Limb (tissue), 2 donors: ENCODE results near the gene RPH3AL.
"Not testable (repeated sequence)": the region's sequence is repeated elsewhere in the genome, so short reads cannot be mapped to it uniquely, and the experiment has no call there.

Experiments used
- DNase-seq, 2 donors: peaks; one replicate each; pipeline ENCODE4 v3.0.0-alpha.2; 2016; ENCODE audit errors: extremely low spot score in 2 of 2

Gene RPH3AL

DNA sequence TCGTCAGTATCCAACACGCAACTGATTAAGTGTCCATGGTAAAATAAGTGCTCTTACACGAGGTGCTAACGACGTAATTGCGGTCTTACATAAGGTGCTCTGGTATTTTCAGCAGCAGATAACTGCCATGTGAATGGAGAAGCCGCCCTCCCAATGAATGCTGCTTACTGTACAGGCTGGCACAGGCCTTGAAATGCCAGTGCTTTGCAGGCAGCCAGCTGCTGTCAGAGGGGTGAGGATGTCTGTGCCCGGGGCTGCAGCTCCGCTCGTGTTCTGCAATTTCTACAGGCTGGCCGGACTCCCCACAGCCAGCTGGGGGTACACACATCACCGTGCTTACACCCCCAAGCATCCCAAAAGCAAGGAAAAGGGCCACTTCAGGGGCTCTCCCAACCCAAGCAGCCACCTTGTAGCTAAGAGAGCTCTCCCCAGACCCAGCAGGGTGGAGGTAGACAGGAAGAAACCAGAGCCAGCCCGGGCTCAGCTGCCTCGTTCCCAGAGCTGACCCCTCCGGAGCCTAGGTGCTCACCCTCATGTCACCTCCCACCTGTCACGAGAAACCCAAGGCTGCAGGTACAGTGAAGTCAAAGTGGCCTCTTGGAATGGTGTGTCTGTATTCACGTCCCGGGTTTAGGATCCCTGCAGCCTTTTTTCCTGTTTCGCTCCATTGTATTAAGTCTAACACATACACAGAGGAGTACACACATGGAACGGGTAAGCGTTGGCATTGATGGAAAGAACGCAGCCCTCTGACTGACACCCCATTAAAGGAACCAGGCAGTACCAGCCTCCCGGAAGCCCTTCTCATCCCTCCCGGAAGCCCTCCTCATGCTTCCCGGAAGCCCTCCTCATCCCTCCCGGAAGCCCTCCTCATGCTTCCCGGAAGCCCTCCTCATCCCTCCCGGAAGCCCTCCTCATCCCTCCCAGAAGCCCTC is 27.2 kb upstream of the RPH3AL start:
- DNase-seq: no peak

DNA sequence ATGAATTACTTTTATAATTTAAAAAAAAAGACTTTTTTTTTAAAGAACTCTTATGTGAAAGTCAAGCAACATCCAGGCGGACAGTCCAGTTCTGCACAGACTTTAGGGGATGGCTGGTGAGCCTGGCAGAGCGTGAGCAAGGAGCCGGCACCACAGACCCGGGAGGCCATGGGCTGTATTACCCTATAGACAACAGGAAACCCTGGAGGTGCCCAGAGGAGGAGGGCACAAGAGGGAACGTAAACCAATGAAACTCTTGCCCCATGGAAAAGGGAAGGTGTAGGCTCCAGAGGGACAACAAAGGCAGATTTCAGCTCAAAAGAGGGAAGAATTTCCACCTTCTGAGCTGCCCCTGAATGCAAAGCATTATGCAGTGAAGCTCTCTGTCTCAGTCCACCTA is 25.5 kb upstream of the RPH3AL start:
- DNase-seq: no peak

DNA sequence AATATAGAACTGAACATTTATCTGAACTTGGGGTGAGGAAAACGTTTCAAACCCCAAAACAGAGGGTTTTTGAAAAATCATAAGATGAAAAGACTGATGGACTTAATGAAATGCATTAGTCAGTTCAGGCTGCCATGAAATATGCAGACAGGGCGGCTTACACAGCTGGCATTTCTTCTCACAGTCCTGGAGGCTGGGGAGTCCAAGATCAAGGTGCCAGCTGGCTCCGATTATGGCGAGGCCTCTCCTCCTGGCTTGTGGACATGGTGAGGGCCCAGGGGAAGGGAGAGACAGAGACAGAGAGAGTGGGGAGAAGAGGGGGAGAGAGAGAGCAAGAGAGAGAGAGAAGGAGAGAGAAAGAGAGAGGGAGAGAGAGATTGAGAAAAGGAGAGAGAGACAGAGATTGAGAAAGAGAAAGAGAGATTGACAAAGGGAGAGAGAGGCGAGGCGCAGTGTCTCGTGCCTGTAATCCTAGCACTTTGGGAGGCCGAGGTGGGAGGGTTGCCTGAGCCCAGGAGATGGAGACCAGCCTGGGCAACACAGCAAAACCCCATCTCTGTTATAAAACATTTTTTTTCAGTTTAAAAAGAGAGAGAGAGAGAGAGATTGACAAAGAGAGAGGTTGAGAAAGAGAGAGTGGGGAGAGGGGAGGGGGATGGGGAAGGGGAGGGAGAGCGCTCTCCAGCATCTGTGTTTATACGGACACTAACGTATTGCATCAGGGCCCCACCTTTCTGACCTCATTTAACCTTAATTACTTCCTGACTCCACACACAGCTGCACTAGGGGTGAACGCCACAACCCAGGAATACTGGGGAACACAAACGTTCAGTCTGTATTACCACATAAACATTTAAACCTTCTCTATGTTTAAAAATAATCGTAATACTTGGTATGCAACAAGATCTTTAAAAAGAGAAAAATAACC is 24.6 kb upstream of the RPH3AL start:
- no peak for DNase-seq

DNA sequence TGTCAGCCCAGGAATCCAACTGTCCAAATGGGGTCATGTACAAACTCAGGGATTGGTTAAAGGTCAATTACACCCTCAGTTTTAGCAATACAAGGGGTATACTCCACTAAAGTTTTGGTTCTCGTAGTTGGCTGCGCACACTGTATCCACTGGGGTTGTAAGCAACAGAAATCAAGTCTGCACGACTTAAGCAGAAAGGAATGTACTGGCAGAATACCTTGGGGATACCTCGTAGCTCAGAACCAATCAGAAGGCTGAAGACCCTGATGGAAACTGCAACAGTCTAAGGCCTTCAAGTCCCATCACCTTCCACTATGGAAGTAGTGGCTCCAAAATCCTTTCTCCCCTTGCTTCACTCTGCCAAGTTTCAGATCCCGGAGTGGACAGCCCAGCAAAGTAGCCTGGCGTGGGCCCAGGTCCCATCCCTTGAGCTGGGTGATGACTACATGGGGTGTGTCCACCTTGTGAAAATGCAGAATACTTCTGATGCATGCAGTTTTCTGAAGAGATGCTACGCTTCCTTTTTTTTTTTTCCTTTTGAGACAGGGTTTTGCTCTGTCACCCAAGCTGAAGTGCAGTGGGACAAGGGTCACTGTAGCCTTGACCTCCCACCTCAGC is 21.1 kb upstream of the RPH3AL start:
- no peak for DNase-seq

DNA sequence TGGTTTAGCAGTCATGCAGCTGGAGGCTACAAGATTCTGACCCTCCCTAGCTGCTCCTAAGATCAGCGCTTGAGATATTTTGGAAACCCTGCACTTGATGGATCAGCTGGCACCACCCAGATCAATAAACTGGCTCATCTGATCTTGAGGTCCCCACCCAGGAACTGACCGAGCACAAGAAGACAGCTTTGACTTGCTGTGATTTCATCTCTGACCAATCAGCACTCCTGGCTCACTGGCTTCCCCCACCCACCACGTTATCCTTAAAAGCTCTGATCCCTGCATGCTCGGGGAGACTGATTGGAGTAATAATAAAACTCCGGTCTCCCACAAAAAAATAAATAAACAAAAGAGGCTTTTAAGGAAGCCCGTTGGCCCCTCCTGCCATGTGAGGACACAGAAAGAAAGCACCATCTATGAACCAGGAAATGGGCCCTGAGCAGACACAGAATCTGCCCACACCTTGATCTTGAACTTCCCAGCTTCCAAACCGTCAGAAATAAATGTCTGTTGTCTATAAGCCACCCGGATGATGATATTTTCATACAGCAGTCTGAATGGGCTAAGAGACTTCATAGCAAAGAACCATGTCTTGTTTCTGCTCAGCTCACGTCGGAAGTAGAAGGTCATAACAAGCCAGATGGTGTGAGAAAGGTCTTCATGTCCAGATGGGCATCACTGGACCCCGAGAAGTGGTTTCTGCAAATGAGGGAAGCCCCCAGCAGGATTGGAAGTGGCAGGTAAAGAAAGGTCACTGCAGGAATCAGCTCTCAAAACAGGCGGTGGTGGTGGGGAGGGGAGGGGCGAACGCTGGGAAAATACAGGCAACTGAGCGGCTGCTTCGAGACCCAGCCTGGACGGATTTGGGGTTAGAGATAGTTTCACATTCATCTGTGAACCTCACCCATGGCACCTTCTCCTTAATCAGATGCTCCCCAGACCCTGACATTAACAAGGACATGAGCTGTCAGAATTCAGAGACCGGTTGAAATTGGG is 19.8 kb upstream of the RPH3AL start:
- no peak for DNase-seq

DNA sequence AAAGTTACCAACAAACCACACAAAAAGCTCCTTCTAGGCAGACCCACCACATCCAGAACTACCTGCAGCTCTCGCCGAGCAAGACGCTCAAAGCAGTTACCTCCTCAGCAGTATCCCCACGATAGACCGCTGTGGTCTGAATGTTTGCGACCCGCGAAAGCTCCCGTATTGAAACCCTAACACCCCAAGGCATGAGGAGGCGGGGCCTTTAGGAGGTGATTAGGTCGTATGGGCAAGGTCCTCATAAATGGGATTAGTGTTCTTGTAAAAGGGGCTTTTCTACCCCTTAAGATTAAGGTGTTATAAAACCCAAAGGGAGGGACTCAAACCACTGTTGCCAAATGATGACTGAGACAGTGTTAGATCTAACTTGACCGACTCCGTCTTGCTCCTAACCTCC is 19.0 kb upstream of the RPH3AL start:
- no peak for DNase-seq

DNA sequence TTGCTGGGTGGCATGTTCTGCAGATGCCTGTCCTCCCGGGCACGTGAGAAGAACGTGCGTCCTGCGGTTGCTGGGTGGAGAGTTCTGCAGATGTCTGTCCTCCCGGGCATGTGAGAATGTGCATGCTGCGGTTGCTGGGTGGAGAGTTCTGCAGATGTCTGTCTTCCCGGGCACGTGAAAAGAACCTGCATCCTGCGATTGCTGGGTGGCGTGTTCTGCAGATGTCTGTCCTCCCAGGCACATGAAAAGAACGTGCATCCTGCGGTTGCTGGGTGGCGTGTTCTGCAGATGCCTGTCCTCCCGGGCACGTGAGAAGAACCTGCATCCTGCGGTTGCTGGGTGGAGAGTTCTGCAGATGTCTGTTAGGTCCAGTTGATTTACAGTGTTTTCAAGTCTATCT is 15.0 kb upstream of the RPH3AL start:
- not testable (repeated sequence) for DNase-seq

DNA sequence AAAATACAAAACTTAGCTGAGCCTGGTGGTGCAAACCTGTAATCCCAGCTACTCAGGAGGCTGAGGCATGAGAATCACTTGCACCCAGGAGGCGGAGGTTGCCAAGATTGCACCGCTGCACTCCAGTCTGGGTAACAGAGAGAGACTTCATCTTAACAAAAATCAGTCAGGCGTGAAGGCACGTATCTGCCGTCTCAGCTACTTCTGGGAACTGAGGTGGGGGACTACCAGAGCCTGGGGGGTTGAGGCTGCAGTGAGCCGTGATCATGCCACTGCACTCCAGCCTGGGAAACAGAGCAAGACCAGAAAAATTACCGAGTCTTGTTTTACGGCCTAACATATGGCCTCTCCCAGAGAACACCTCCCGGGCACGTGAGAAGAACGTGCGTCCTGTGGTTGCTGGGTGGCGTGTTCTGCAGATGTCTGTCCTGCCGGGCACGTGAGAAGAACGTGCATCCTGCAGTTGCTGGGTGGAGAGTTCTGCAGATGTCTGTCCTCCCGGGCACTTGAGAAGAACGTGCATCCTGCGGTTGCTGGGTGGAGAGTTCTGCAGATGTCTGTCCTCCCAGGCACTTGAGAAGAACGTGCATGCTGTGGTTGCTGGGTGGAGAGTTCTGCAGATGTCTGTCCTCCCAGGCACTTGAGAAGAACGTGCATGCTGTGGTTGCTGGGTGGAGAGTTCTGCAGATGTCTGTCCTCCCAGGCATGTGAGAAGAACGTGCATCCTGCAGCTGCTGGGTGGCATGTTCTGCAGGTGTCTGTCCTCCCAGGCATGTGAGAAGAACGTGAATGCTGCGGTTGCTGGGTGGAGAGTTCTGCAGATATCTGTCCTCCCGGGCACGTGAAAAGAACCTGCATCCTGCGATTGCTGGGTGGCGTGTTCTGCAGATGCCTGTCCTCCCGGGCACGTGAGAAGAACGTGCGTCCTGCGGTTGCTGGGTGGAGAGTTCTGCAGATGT is 14.3 kb upstream of the RPH3AL start:
- DNase-seq: not testable (repeated sequence)

DNA sequence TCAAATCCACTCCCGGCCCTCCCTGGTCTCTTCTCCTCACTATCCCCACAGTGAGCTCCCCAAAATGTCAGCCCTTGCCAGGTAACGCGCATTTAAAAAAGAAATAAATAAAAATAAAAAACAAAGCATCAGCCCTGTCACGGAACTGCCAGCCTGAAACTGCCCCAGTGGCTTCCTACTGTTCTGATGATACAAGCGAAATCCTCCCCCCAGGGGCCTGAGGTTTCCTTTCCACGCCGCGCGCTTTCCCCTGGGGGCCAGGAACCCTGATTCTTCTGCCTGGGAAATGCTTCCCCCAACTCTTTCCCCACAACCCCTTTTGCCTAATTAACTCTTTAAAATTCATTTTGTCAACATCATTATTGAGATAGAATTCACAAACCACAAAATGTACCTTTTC is 12.2 kb upstream of the RPH3AL start:
- DNase-seq: no peak

DNA sequence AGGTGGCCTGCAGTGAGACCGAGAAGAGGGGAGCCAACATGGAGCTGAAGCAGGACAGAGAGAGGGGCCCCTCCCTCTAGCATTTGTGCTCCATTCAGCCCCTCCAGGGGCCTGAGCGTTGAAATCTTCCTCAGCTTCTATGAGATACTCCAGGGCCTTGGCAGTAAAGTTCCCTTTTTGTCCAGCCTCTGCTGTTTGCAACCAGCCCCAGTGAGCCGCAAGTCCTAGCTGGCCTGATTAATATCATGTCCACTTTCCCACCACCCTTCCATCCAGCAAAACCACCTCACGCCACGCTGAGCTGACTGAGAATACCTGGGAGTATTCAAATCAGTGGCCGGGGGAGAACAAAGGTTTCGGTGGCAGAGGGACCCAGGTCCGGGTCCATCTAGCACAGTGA is 11.7 kb upstream of the RPH3AL start:
- DNase-seq: no peak

DNA sequence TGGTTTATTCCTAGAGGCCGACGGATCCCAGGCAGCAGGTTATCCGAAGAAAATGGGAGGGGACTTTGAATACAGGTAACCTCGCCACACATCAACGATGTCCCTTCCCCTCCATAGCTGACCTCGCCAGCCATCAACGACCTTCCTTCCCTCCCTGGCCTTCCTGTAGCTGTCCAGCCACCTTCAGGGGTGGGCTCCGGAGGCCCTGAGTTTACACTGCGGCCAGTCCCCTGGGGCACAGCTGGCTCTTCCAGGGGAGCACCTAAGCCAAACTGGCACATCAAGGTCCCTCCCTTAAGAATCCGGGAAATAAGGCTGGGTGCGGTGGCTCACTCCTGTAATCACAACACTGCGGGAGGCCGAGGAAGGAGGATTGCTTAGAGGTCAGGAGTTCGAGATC is 10.1 kb upstream of the RPH3AL start:
- DNase-seq: no peak

DNA sequence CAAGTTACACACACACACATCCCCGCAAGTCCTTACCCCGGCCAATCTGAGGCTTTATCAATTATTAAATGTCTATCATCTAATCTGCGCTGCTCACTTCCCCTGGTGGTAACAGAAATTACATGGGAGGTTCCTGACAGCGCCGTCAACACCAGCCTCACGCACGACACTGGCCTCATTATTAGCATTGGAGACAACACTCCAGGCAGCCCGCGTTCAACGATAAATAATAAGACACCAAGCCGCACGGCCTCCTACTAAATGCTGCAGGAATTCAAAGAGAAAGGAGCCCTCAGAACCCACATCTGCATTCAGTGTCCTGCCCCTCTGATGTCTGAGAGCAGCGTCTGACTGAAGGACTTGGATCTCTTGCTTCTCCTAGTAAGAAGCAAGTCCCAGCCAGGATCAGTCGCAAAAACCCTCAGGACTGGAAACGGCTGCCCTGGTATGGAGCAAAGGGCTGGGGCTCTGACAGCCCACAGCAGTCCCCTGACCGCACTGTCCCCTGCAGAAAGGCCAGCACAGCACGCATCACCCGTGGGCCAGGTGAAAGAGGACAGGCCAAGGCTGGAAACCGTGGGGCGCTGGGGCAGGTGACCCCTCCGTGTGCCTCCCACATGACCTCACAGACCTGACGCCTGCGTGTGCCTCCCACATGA is 7.6 kb upstream of the RPH3AL start:
- DNase-seq: no peak

DNA sequence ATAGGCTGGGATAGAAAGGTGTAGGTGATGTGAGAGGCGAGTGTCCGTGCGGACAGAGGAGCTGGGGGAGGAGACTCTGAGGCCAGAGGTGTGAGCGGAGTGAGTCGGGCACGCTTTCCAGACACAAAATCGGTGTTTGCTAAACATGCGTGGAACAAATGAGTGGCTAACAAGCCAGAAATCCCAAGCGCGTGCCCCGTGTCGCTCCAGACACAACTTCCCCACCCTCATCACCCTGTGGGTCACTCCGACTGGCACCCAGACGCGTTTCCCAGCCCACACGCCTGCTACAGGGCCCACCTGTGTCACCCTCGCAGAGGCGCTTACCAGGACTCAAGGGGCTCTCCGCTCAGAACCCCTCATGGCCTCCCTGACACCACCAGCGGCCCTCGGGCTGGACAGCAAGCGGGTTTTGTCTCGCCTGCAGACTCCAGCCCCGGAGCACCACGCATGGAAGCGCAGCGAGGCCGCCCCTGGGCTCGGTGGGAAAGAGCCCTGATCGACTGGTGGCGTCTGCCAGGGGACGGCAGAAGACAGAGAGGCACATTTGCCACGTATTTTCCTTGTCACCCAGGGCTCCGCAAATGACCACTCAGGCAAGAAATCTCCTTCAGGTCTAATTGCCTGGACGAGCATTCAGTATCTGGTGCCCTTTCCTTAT is 6.0 kb upstream of the RPH3AL start:
- DNase-seq: no peak

DNA sequence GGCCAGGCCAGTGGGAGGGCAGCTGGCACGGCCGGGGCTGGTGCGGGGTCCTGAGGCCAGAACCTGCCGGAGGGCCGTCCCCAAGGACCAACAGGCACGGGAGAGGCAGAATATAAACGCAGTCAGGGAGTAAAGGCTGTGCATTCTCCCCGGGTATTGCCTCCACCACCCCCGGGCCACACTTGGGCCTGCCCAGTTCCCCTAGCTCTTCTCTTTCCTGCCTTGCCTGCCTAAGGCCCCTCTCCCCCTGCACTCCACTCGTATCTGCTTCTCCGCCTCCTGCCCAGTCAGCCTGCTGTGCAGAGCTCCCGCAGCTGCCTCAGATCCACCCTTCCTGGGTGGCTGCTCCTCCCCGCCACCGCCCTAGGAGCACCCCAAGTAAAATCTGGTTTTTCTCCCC is 5.0 kb upstream of the RPH3AL start:
- no peak for DNase-seq

DNA sequence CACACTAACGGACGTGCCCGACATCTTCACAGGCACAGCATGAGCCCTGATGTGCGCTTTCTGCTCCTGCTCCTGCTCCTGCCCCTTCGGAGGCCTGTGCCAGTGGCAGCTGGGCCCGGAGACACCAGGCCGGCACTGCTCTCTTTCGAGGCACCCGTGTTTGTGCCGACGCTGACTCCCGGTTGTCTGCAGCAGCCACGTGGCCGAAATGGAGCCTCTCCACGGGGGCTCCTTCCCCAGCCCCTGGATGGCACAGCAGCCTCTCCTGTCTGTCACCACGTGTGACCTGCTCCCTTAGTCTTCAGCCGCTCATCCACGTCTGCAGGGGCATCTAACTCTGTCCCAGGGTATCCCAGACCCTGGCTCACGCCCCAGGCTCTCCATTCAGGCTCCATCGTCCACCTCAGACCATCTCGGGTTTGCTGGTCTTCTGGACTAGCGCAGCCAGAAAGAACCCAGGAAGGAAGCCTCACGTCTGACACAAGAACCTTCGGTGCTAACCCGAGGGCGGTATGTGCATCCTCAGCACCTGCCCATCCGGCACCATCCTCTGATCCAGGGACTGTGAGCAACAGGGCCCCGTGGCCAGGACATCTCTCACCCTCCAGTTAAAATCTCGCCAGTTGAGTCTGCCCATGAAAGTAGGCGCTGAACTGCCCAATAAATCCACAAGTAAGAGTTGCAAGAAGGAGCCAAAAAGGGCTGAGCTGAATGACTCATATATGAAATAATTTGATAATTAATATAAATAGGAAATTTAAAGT is 4.2 kb upstream of the RPH3AL start:
- no peak for DNase-seq

DNA sequence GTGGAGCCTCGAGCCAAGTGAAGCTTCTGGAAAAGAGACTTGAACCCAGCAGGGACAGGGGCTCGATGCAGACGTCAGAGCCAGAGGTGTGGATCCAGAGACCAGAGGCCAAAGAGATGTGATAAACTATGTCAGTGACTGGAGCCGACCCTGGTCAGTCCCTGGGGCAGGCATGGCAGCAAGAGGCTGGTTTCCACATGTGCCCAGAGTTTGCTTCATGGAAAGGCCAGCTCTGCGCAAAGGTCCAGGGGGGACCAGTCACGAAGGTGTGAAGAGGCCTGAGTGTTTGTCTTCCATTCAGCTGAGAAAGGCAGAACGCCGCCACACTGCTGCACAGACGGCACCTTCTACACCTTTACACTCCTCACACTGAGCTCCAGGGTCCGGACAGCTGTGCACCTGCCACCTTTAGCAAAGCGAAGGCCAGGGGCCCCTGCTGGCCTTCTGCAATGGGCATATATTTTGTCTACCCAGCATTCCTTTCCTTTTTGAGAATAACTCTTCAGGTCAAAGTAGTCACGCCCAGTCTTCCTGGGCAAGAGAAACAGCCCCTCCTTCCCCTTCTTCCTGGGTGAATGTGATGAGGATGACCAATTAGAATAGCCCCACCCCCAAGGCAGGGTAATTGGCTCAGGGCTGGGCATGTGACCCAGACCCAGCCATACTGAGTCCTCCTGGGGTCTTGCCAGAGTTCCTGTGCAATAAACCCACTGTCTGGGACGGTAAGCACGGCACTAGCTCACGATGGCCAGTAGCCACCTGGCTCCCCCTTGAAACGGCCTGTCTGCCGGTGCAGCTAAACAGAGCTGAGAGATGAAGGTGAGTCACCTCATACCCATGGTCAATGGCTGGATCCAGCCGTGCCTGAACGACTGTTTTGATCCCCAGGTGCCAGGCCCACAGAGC is 2.3 kb upstream of the RPH3AL start:
- DNase-seq: no peak

DNA sequence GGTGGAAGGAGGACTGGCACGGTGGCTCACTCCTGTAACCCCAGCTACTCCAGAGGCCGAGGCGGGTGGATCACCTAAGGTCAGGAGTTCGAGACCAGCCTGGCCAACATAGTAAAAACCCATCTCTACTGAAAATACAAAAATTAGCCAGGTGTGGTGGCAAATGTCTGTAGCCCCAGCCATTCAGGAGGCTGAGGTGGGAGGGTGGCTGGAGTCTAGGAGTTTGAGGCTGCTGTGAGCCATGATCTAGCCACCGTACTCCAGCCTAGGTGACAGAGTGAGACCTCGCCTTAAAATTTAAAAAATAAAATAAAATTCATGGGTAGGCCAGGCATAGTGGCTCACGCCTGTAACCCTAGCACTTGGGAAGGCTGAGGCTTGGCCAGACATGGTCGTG is 1.2 kb upstream of the RPH3AL start:
- DNase-seq: no peak
